ENCODE results near the gene MGAT4A. TPM values are rescaled to one million over a fixed set of nuclear protein-coding genes. Genes with fewer than 3 reads are reported as not detected.

The MGAT4A gene
- total RNA-seq, 1 donor from 2014 or later = 1.7 TPM

DNA sequence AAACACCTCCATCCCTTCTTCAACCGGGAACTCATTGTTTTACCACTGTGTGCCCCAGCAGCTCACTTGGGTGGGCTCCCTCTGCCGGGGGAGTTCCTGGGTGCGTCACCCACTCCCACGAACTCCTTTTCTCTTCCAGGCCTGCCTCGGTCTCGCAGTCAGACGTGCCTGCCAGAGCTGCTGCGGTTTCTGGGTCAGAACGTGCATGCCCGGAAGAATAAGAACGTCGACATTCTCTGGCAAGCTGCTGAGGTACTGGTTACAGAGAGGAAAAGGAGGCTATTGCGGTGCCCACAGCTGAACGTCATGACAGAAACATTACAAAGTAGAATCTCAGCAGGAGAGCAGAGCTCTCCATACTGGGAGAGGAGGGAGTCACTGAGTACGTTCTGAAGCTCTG is 158.3 kb downstream of the MGAT4A start:
- peaks cover 27% of the 10 kb centered on the region for H3K36me3 Mint-ChIP-seq (ENCODE audit: low read depth, unreplicated experiment)
- H3K27ac ChIP-seq (ENCODE audit: low read depth, low read length) = no peak overlapping the region
- no peak overlapping the region for H3K4me3 Mint-ChIP-seq (ENCODE audit: unreplicated experiment)
- H3K9me3 ChIP-seq (ENCODE audit: insufficient read depth, low read depth, low read length) = no peaks in the 10 kb centered on the region
- FAIRE-seq (no peak), DNase-seq (ENCODE audit: low read depth) (peak; percentile 47)
- no peaks in the 10 kb centered on the region for H3K27me3 ChIP-seq (ENCODE audit: insufficient read depth, low read length)
- peaks cover 2% of the 10 kb centered on the region for H3K36me3 ChIP-seq (ENCODE audit: insufficient read depth, low read length)
- peaks cover 3% of the 10 kb centered on the region for H3K4me1 Mint-ChIP-seq (ENCODE audit: low read depth, unreplicated experiment)
- no peaks in the 10 kb centered on the region for H3K27me3 Mint-ChIP-seq (ENCODE audit: low read depth, unreplicated experiment)
- no peak overlapping the region for H3K27ac Mint-ChIP-seq (ENCODE audit: unreplicated experiment)
- H3K79me2 ChIP-seq (ENCODE audit: insufficient read depth, low read length) = no peaks in the 10 kb centered on the region
- H2AFZ ChIP-seq (ENCODE audit: low read depth, low read length) = no peak overlapping the region
- no peaks in the 10 kb centered on the region for H3K9me3 Mint-ChIP-seq (ENCODE audit: unreplicated experiment)
- no peak overlapping the region for H3K4me3 ChIP-seq (ENCODE audit: insufficient read depth, low read depth, low read length)
- H3K4me2 ChIP-seq (ENCODE audit: low read length) = no peak overlapping the region
- TF ChIP-seq CTCF (IDR thresholded peaks at IDR 0.05; ENCODE audit: insufficient read depth, low read depth, low read length) (no peak), EZH2 (IDR thresholded peaks at IDR 0.05; ENCODE audit: insufficient read depth, low read length) (no peak)
- H3K4me1 ChIP-seq (ENCODE audit: insufficient read depth, low read length) = no peaks in the 10 kb centered on the region
- H4K20me1 ChIP-seq (ENCODE audit: insufficient read depth, low read length) = peaks cover 3% of the 10 kb centered on the region
- H3K9ac ChIP-seq (ENCODE audit: low read length) = no peak overlapping the region

DNA sequence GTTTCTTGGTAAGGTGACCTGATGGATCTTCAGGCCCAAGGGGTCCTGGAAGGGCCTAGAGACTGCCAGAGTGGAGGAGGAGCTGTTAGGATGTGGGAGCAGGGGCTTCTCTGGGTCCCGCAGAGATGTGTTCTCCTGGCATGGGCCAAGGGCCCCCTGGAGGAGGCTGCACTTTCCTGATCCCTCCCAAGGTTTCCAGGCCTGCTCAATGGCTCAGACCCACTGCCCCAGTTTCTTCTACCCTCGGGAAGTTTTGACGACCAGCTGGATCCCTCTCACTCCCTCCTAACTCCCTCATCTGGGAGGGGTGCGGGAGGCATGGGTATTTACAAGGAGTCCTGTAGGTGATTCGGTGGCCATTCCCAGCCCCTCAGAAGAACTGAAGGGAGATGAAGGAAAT is 158.7 kb downstream of the MGAT4A start:
- Histone ChIP-seq H3K27ac (ENCODE audit: low read depth, low read length) (no peak overlapping the region), H4K20me1 (ENCODE audit: insufficient read depth, low read length) (peaks cover 3% of the 10 kb centered on the region), H3K4me2 (ENCODE audit: low read length) (no peak overlapping the region), H3K4me3 (ENCODE audit: insufficient read depth, low read depth, low read length) (no peak overlapping the region), H3K9me3 (ENCODE audit: insufficient read depth, low read depth, low read length) (no peaks in the 10 kb centered on the region), H3K36me3 (ENCODE audit: insufficient read depth, low read length) (no peaks in the 10 kb centered on the region), H3K79me2 (ENCODE audit: insufficient read depth, low read length) (no peaks in the 10 kb centered on the region), H3K9ac (ENCODE audit: low read length) (no peak overlapping the region), H3K4me1 (ENCODE audit: insufficient read depth, low read length) (no peaks in the 10 kb centered on the region), H2AFZ (ENCODE audit: low read depth, low read length) (no peak overlapping the region), H3K27me3 (ENCODE audit: insufficient read depth, low read length) (no peaks in the 10 kb centered on the region)
- H3K27ac Mint-ChIP-seq (ENCODE audit: unreplicated experiment) = no peak overlapping the region
- TF ChIP-seq EZH2 (IDR thresholded peaks at IDR 0.05; ENCODE audit: insufficient read depth, low read length) = no peak
- TF ChIP-seq CTCF (IDR thresholded peaks at IDR 0.05; ENCODE audit: insufficient read depth, low read depth, low read length) = no peak
- H3K27me3 Mint-ChIP-seq (ENCODE audit: low read depth, unreplicated experiment) = no peaks in the 10 kb centered on the region
- FAIRE-seq (no peak), DNase-seq (ENCODE audit: low read depth) (no peak)
- peaks cover 3% of the 10 kb centered on the region for H3K4me1 Mint-ChIP-seq (ENCODE audit: low read depth, unreplicated experiment)
- H3K9me3 Mint-ChIP-seq (ENCODE audit: unreplicated experiment) = no peaks in the 10 kb centered on the region
- no peak overlapping the region for H3K4me3 Mint-ChIP-seq (ENCODE audit: unreplicated experiment)
- H3K36me3 Mint-ChIP-seq (ENCODE audit: low read depth, unreplicated experiment) = peaks cover 27% of the 10 kb centered on the region

GRCh38 chr2:98571796-98572195 is 159.1 kb downstream of the MGAT4A start:
- no peak overlapping the region for H2AFZ ChIP-seq (ENCODE audit: low read depth, low read length)
- H3K9ac ChIP-seq (ENCODE audit: low read length) = no peak overlapping the region
- TF ChIP-seq EZH2 (IDR thresholded peaks at IDR 0.05; ENCODE audit: insufficient read depth, low read length) (no peak), CTCF (IDR thresholded peaks at IDR 0.05; ENCODE audit: insufficient read depth, low read depth, low read length) (no peak)
- no peaks in the 10 kb centered on the region for H3K79me2 ChIP-seq (ENCODE audit: insufficient read depth, low read length)
- FAIRE-seq (no peak), DNase-seq (ENCODE audit: low read depth) (no peak)
- peaks cover 3% of the 10 kb centered on the region for H4K20me1 ChIP-seq (ENCODE audit: insufficient read depth, low read length)
- no peaks in the 10 kb centered on the region for H3K9me3 ChIP-seq (ENCODE audit: insufficient read depth, low read depth, low read length)
- Mint-ChIP-seq H3K4me1 (ENCODE audit: low read depth, unreplicated experiment) (peaks cover 3% of the 10 kb centered on the region), H3K9me3 (ENCODE audit: unreplicated experiment) (no peaks in the 10 kb centered on the region), H3K4me3 (ENCODE audit: unreplicated experiment) (no peak overlapping the region), H3K36me3 (ENCODE audit: low read depth, unreplicated experiment) (peaks cover 31% of the 10 kb centered on the region), H3K27me3 (ENCODE audit: low read depth, unreplicated experiment) (peaks cover 4% of the 10 kb centered on the region), H3K27ac (ENCODE audit: unreplicated experiment) (no peak overlapping the region)
- no peaks in the 10 kb centered on the region for H3K36me3 ChIP-seq (ENCODE audit: insufficient read depth, low read length)
- no peaks in the 10 kb centered on the region for H3K27me3 ChIP-seq (ENCODE audit: insufficient read depth, low read length)
- H3K4me1 ChIP-seq (ENCODE audit: insufficient read depth, low read length) = no peaks in the 10 kb centered on the region
- H3K27ac ChIP-seq (ENCODE audit: low read depth, low read length) = no peak overlapping the region
- no peak overlapping the region for H3K4me2 ChIP-seq (ENCODE audit: low read length)
- H3K4me3 ChIP-seq (ENCODE audit: insufficient read depth, low read depth, low read length) = no peak overlapping the region

Data from astrocyte (in vitro differentiated cells and primary cell).